Measurements from ENCODE around the gene PIK3R2. TPM values are rescaled to one million over a fixed set of nuclear protein-coding genes. Genes with fewer than 3 reads are reported as not detected.

PIK3R2 gene
- total and polyA plus RNA-seq, 4 donors = 14.1 to 134 (median 76.1) TPM

GRCh38 chr19:18167011-18167410, 14.0 kb downstream of the PIK3R2 start:
- 96% methylated on average over 20 of the region's 21 CpGs for WGBS (ENCODE audit: insufficient coverage)
- no peak for DNase-seq (ENCODE audit: low read depth in 4 of 6, low spot score in 6 of 6)
- Histone ChIP-seq H3K9me3 (ENCODE audit: control insufficient read depth, insufficient read depth, low read length) (no peaks in the 10 kb centered on the region), H3K4me1 (ENCODE audit: control insufficient read depth, insufficient read depth, low read length) (no peaks in the 10 kb centered on the region), H3K27ac (ENCODE audit: low read depth, low read length) (no peak overlapping the region), H3K27me3 (ENCODE audit: control insufficient read depth, insufficient read depth, low read length) (no peaks in the 10 kb centered on the region), H3K4me3 (ENCODE audit: low read depth, low read length) (no peak overlapping the region), H3K36me3 (ENCODE audit: control insufficient read depth, insufficient read depth, low read length) (peaks cover 96% of the 10 kb centered on the region)

- H3K36me3 ChIP-seq (ENCODE audit: control insufficient read depth, insufficient read depth, low read length) = peaks cover 85% of the 10 kb centered on the region
- no peaks in the 10 kb centered on the region for H3K9me3 ChIP-seq (ENCODE audit: control insufficient read depth, insufficient read depth, low read length)
- no peaks in the 10 kb centered on the region for H3K27me3 ChIP-seq (ENCODE audit: control insufficient read depth, insufficient read depth, low read length)
- H3K4me1 ChIP-seq (ENCODE audit: control insufficient read depth, insufficient read depth, low read length) = peaks cover under 1% of the 10 kb centered on the region
- peak in 1 of 6 donors; percentile 9 for DNase-seq (ENCODE audit: low read depth in 4 of 6, low spot score in 6 of 6)
- WGBS (ENCODE audit: insufficient coverage) = 73% methylated on average over 14 of the region's 14 CpGs
- no peak overlapping the region for H3K4me3 ChIP-seq (ENCODE audit: low read depth, low read length)
- H3K27ac ChIP-seq (ENCODE audit: low read depth, low read length) = no peak overlapping the region
Measured at GRCh38 chr19:18167975-18168645, 15.1 kb downstream of the PIK3R2 start.

- Histone ChIP-seq H3K27ac (ENCODE audit: low read depth, low read length) (no peak overlapping the region), H3K4me3 (ENCODE audit: low read depth, low read length) (no peak overlapping the region), H3K4me1 (ENCODE audit: control insufficient read depth, insufficient read depth, low read length) (peaks cover 8% of the 10 kb centered on the region), H3K36me3 (ENCODE audit: control insufficient read depth, insufficient read depth, low read length) (peaks cover 78% of the 10 kb centered on the region), H3K27me3 (ENCODE audit: control insufficient read depth, insufficient read depth, low read length) (peaks cover 6% of the 10 kb centered on the region), H3K9me3 (ENCODE audit: control insufficient read depth, insufficient read depth, low read length) (no peaks in the 10 kb centered on the region)
- WGBS (ENCODE audit: insufficient coverage) = 98% methylated on average over 62 of the region's 66 CpGs
- DNase-seq (ENCODE audit: low read depth in 4 of 6, low spot score in 6 of 6) = no peak
Measured at GRCh38 chr19:18168673-18169381, 15.9 kb downstream of the PIK3R2 start.

- no peak overlapping the region for H3K27ac ChIP-seq (ENCODE audit: low read depth, low read length)
- WGBS (ENCODE audit: insufficient coverage) = 70% methylated on average over 9 of the region's 16 CpGs
- no peaks in the 10 kb centered on the region for H3K9me3 ChIP-seq (ENCODE audit: control insufficient read depth, insufficient read depth, low read length)
- peaks cover 58% of the 10 kb centered on the region for H3K36me3 ChIP-seq (ENCODE audit: control insufficient read depth, insufficient read depth, low read length)
- H3K27me3 ChIP-seq (ENCODE audit: control insufficient read depth, insufficient read depth, low read length) = peaks cover 24% of the 10 kb centered on the region
- peaks cover 14% of the 10 kb centered on the region for H3K4me1 ChIP-seq (ENCODE audit: control insufficient read depth, insufficient read depth, low read length)
- H3K4me3 ChIP-seq (ENCODE audit: low read depth, low read length) = no peak overlapping the region
- no peak for DNase-seq (ENCODE audit: low read depth in 4 of 6, low spot score in 6 of 6)
Measured at GRCh38 chr19:18170714-18171255, 17.8 kb downstream of the PIK3R2 start.

GRCh38 chr19:18171605-18172327, 18.8 kb downstream of the PIK3R2 start:
- H3K9me3 ChIP-seq (ENCODE audit: control insufficient read depth, insufficient read depth, low read length) = no peaks in the 10 kb centered on the region
- WGBS (ENCODE audit: insufficient coverage) = 93% methylated on average over 7 of the region's 8 CpGs
- no peak for DNase-seq (ENCODE audit: low read depth in 4 of 6, low spot score in 6 of 6)
- H3K4me1 ChIP-seq (ENCODE audit: control insufficient read depth, insufficient read depth, low read length) = peaks cover 14% of the 10 kb centered on the region
- peaks cover 24% of the 10 kb centered on the region for H3K27me3 ChIP-seq (ENCODE audit: control insufficient read depth, insufficient read depth, low read length)
- no peak overlapping the region for H3K4me3 ChIP-seq (ENCODE audit: low read depth, low read length)
- H3K27ac ChIP-seq (ENCODE audit: low read depth, low read length) = no peak overlapping the region
- peaks cover 49% of the 10 kb centered on the region for H3K36me3 ChIP-seq (ENCODE audit: control insufficient read depth, insufficient read depth, low read length)

- 83% methylated on average over 5 of the region's 7 CpGs for WGBS (ENCODE audit: insufficient coverage)
- Histone ChIP-seq H3K27me3 (ENCODE audit: control insufficient read depth, insufficient read depth, low read length) (peaks cover 24% of the 10 kb centered on the region), H3K4me1 (ENCODE audit: control insufficient read depth, insufficient read depth, low read length) (peaks cover 14% of the 10 kb centered on the region), H3K9me3 (ENCODE audit: control insufficient read depth, insufficient read depth, low read length) (no peaks in the 10 kb centered on the region), H3K36me3 (ENCODE audit: control insufficient read depth, insufficient read depth, low read length) (peaks cover 41% of the 10 kb centered on the region), H3K27ac (ENCODE audit: low read depth, low read length) (no peak overlapping the region), H3K4me3 (ENCODE audit: low read depth, low read length) (no peak overlapping the region)
- no peak for DNase-seq (ENCODE audit: low read depth in 4 of 6, low spot score in 6 of 6)
Measured at GRCh38 chr19:18172331-18173053, 19.5 kb downstream of the PIK3R2 start.

- peaks cover 24% of the 10 kb centered on the region for H3K27me3 ChIP-seq (ENCODE audit: control insufficient read depth, insufficient read depth, low read length)
- DNase-seq (ENCODE audit: low read depth in 4 of 6, low spot score in 6 of 6) = no peak
- H3K9me3 ChIP-seq (ENCODE audit: control insufficient read depth, insufficient read depth, low read length) = no peaks in the 10 kb centered on the region
- WGBS (ENCODE audit: insufficient coverage) = 61% methylated on average over 13 of the region's 18 CpGs
- H3K4me1 ChIP-seq (ENCODE audit: control insufficient read depth, insufficient read depth, low read length) = peaks cover 14% of the 10 kb centered on the region
- H3K27ac ChIP-seq (ENCODE audit: low read depth, low read length) = peak overlapping the region; percentile 33
- H3K4me3 ChIP-seq (ENCODE audit: low read depth, low read length) = peak overlapping the region; percentile 51
- peaks cover 35% of the 10 kb centered on the region for H3K36me3 ChIP-seq (ENCODE audit: control insufficient read depth, insufficient read depth, low read length)
Measured at GRCh38 chr19:18173054-18173571, 20.1 kb downstream of the PIK3R2 start.

GRCh38 chr19:18173572-18174288, 20.8 kb downstream of the PIK3R2 start, which contains the start of gene IFI30:
Gene IFI30 (plus strand): TSS chr19:18173813. CDS start chr19:18173842, 29 bp downstream.
- no peak for DNase-seq (ENCODE audit: low read depth in 4 of 6, low spot score in 6 of 6)
- under 1% methylated on average over 45 of the region's 47 CpGs for WGBS (ENCODE audit: insufficient coverage)

More at GRCh38 chr19:18173572-18174288, 20.8 kb downstream of the PIK3R2 start, which contains the start of gene IFI30:
- peaks cover 14% of the 10 kb centered on the region for H3K4me1 ChIP-seq (ENCODE audit: control insufficient read depth, insufficient read depth, low read length)
- peak within 1 kb of the TSS; percentile 51 for H3K4me3 ChIP-seq (ENCODE audit: low read depth, low read length)
- H3K36me3 ChIP-seq (ENCODE audit: control insufficient read depth, insufficient read depth, low read length) = peaks cover 29% of the 10 kb centered on the region
- H3K9me3 ChIP-seq (ENCODE audit: control insufficient read depth, insufficient read depth, low read length) = no peaks in the 10 kb centered on the region
- peak within 1 kb of the TSS; percentile 33 for H3K27ac ChIP-seq (ENCODE audit: low read depth, low read length)
- H3K27me3 ChIP-seq (ENCODE audit: control insufficient read depth, insufficient read depth, low read length) = peaks cover 24% of the 10 kb centered on the region
